ENCODE results near the gene ENGASE.

- TF ChIP-seq POLR2AphosphoS5 (IDR thresholded peaks at IDR 0.05; ENCODE audit: low read depth, low read length): no peak
- no peak for TF ChIP-seq CTCF (IDR thresholded peaks at IDR 0.05; ENCODE audit: control extremely low read depth in 1 of 3, insufficient read depth in 1 of 3, low read depth in 1 of 3, low read length in 3 of 3)
- TF ChIP-seq EP300 (IDR thresholded peaks at IDR 0.05; ENCODE audit: borderline replicate concordance in 1 of 2, low read depth in 2 of 2, low read length in 2 of 2): no peak
- TF ChIP-seq TAF1 (IDR thresholded peaks at IDR 0.05; ENCODE audit: low read depth, low read length): no peak
- TF ChIP-seq POLR2A (IDR thresholded peaks at IDR 0.05; ENCODE audit: control extremely low read depth in 1 of 2, low read depth in 2 of 2, low read length in 2 of 2): no peak
- no peak for TF ChIP-seq JUND (IDR thresholded peaks at IDR 0.05; ENCODE audit: low read length)
- no peak for TF ChIP-seq TBP (IDR thresholded peaks at IDR 0.05; ENCODE audit: low read depth, low read length)
- no peak for TF ChIP-seq SP1 (IDR thresholded peaks at IDR 0.05; ENCODE audit: low read depth, low read length)
- no peak for TF ChIP-seq MAFK (IDR thresholded peaks at IDR 0.05; ENCODE audit: low read depth, low read length)
- no peak for TF ChIP-seq ZNF274 (IDR thresholded peaks at IDR 0.05; ENCODE audit: borderline replicate concordance, extremely low read depth, low read length)
- TF ChIP-seq RFX5 (IDR thresholded peaks at IDR 0.05; ENCODE audit: borderline replicate concordance, low read depth, low read length): no peak
- no peak for TF ChIP-seq E2F6 (IDR thresholded peaks at IDR 0.05)
Observed at GRCh38 chr17:79113699-79114457, 39.3 kb downstream of the ENGASE start.
